Epithelial cell of proximal tubule (primary cell): Measurements from ENCODE around the gene RNF115. TPM values are rescaled to one million over a fixed set of nuclear protein-coding genes. Genes with fewer than 3 reads are reported as not detected.

Experiments used
- DNase-seq: peaks from one replicate; pipeline ENCODE4 v3.0.0-alpha.2; 2011; ENCODE audit warnings: low read depth
- H3K4me3 ChIP-seq: 2 replicates; pipeline ENCODE4 v1.5.1; 2011; ENCODE audit warnings: low read depth, mild to moderate bottlenecking, low read length
- CTCF ChIP-seq: conservative IDR thresholded peaks from 2 replicates; pipeline ENCODE4 v1.5.1; 2012; ENCODE audit warnings: low read depth, mild to moderate bottlenecking, low read length
- total RNA-seq: library from RNA; depleted of rRNA; stranded (reverse); fragments of >200 nt; gene quantifications from 2 replicates; pipeline ENCODE4 v1.2.3, GENCODE V29; 2015

The RNF115 gene
- total RNA-seq, 1 donor from 2014 or later = 10.4 TPM

- no peak overlapping the region for H3K4me3 ChIP-seq
- no peak for DNase-seq
- TF ChIP-seq CTCF = no peak
These were observed 35.3 kb downstream of the RNF115 start for GRCh38 chr1:145788580-145788979.

- no peak for DNase-seq
- no peak for TF ChIP-seq CTCF
- no peak overlapping the region for H3K4me3 ChIP-seq
These were observed 37.6 kb downstream of the RNF115 start for GRCh38 chr1:145786271-145786670.

- DNase-seq = no peak
- H3K4me3 ChIP-seq = no peak overlapping the region
These were observed 38.3 kb downstream of the RNF115 start for GRCh38 chr1:145785547-145785946.

GRCh38 chr1:145784409-145784808 lies 39.5 kb downstream of the RNF115 start:
- DNase-seq = no peak
- TF ChIP-seq CTCF = no peak
- no peak overlapping the region for H3K4me3 ChIP-seq

More at GRCh38 chr1:145785547-145785946, 38.3 kb downstream of the RNF115 start:
- no peak for TF ChIP-seq CTCF

- TF ChIP-seq CTCF = no peak
- peak; percentile 98 for DNase-seq
- H3K4me3 ChIP-seq = no peak overlapping the region
These were observed 41.4 kb downstream of the RNF115 start for GRCh38 chr1:145782272-145783099.

GRCh38 chr1:145778146-145778540 lies 45.8 kb downstream of the RNF115 start:
- no peak for DNase-seq
- H3K4me3 ChIP-seq = no peak overlapping the region
- no peak for TF ChIP-seq CTCF
